HCT116 (cell line): ENCODE measurements around the gene FAHD1. TPM values are rescaled to one million over a fixed set of nuclear protein-coding genes. Genes with fewer than 3 reads are reported as not detected.

Source experiments
- ATAC-seq: fragments of 200-7000 bp; cut with Tn5 transposase; 2 replicates; pipeline ENCODE4 v1.9.1; 2020; ENCODE audit warnings: mild to moderate bottlenecking, moderate library complexity
- BruUV-seq: library from RNA; stranded (reverse); fragments of 400-500 nt; replicated peaks from 2 replicates; lab custom pipeline; 2021; lab: Mats Ljungman, UMichigan
- CTCF ChIA-PET: fragments of 300-600 bp; sonication (Branson Sonifier 250); formaldehyde crosslinking; loops from one replicate; lab custom pipeline; 2021; ENCODE audit warnings: antibody characterized with exemption; lab: Charles Lee
- POLR2A ChIA-PET: fragments of 300-600, 350-600 bp; sonication (Branson Sonifier 250); formaldehyde crosslinking; loops from one replicate; lab custom pipeline; 2021; ENCODE audit warnings: antibody characterized with exemption; lab: Charles Lee
- RAD21 ChIA-PET, 2 experiments: fragments of 300-600 bp; sonication (Branson Sonifier 250); formaldehyde crosslinking; loops; one replicate each; lab custom pipeline; 2023; ENCODE audit warnings: low total read pairs in 2 of 2; ENCODE audit not compliant: uncharacterized antibody in 2 of 2, unreplicated experiment in 2 of 2, low non-redundant PET in 1 of 2; lab: Charles Lee
- DNase-seq: peaks from one replicate; pipeline ENCODE4 v3.0.0-alpha.2; 2010; ENCODE audit warnings: low read depth, low spot score
- H2AFZ ChIP-seq: fragments of 200-600 bp; shearing (Covaris generic), sonication (generic); 2 replicates; pipeline ENCODE4 v1.6.1; 2017; ENCODE audit warnings: low read depth, mixed run types, mixed read lengths, antibody characterized with exemption, low read length; ENCODE audit not compliant: poor library complexity, severe bottlenecking
- H3K27ac ChIP-seq: 2 replicates; pipeline ENCODE4 v1.5.1; 2012; ENCODE audit warnings: low read depth, low read length
- H3K27me3 ChIP-seq: fragments of 200-600 bp; sonication (generic); 2 replicates; pipeline ENCODE4 v1.6.1; 2016; ENCODE audit warnings: mixed run types, low read length, mixed read lengths; ENCODE audit not compliant: insufficient read depth
- H3K36me3 ChIP-seq, 2 experiments: fragments of 200-500 bp in 1 of 2; fragments of 200-600 bp in 1 of 2; sonication (Bioruptor generic) in 1 of 2; sonication (generic) in 1 of 2; 2 replicates each; pipeline versions ENCODE4 v1.5.1 to v1.6.1; 2014 to 2016; ENCODE audit warnings: low read length in 2 of 2, inconsistent platforms in 1 of 2, mixed read lengths in 1 of 2, mixed run types in 1 of 2; ENCODE audit not compliant: insufficient read depth in 2 of 2, control insufficient read depth in 1 of 2
- H3K4me1 ChIP-seq, 2 experiments: fragments of 200-600 bp in 1 of 2; sonication (generic) in 1 of 2; 2 replicates each; pipeline versions ENCODE4 v1.5.1 to v1.6.1; 2012 to 2017; ENCODE audit warnings: low read length in 2 of 2, inconsistent platforms in 1 of 2, mild to moderate bottlenecking in 1 of 2, mixed read lengths in 1 of 2, mixed run types in 1 of 2, moderate library complexity in 1 of 2; ENCODE audit not compliant: insufficient read depth in 2 of 2, control insufficient read depth in 1 of 2
- H3K4me2 ChIP-seq: fragments of 200-600 bp; sonication (generic); 2 replicates; pipeline ENCODE4 v1.6.1; 2017; ENCODE audit warnings: mixed run types, low read length, mixed read lengths
- H3K4me3 ChIP-seq, 2 experiments: fragments of 200-600 bp in 1 of 2; sonication (generic) in 1 of 2; replicated peaks in 1 of 2; 2 replicates each; pipeline ENCODE4 v1.5.1; 2011 to 2016; ENCODE audit warnings: low read length in 2 of 2, control low read depth in 1 of 2, low read depth in 1 of 2, mild to moderate bottlenecking in 1 of 2, mixed read lengths in 1 of 2, mixed run types in 1 of 2
- H3K79me2 ChIP-seq: fragments of 200-600 bp; sonication (generic); 2 replicates; pipeline ENCODE4 v1.6.1; 2017; ENCODE audit warnings: mild to moderate bottlenecking, mixed run types, low read length, moderate library complexity, mixed read lengths; ENCODE audit not compliant: insufficient read depth
- H3K9ac ChIP-seq: fragments of 200-600 bp; sonication (generic); 2 replicates; pipeline ENCODE4 v1.6.1; 2016; ENCODE audit warnings: low read length, mixed read lengths
- H3K9me2 ChIP-seq: fragments of 200-600 bp; sonication (generic), shearing (Covaris generic); 2 replicates; pipeline ENCODE4 v1.6.1; 2017; ENCODE audit warnings: mixed run types, mild to moderate bottlenecking, moderate library complexity; ENCODE audit not compliant: insufficient read depth
- H3K9me3 ChIP-seq, 2 experiments: fragments of 200-500 bp in 1 of 2; fragments of 200-600 bp in 1 of 2; sonication (Bioruptor generic) in 1 of 2; sonication (generic) in 1 of 2; 2 replicates each; pipeline ENCODE4 v1.6.1; 2014 to 2017; ENCODE audit warnings: low read length in 2 of 2, mixed read lengths in 2 of 2, inconsistent platforms in 1 of 2, low read depth in 1 of 2, mild to moderate bottlenecking in 1 of 2, mixed run types in 1 of 2, moderate library complexity in 1 of 2; ENCODE audit not compliant: control insufficient read depth in 1 of 2, insufficient read depth in 1 of 2
- H4K20me1 ChIP-seq: fragments of 200-600 bp; sonication (generic), shearing (Covaris generic); 2 replicates; pipeline ENCODE4 v1.6.1; 2017; ENCODE audit warnings: mixed run types, mild to moderate bottlenecking, moderate library complexity; ENCODE audit not compliant: insufficient read depth
- ATF3 ChIP-seq: IDR thresholded peaks from 2 replicates; pipeline ENCODE4 v1.6.1; 2012
- CBX3 ChIP-seq: IDR thresholded peaks from 2 replicates; pipeline ENCODE4 v1.6.1; 2012; ENCODE audit warnings: low read depth
- CEBPB ChIP-seq: IDR thresholded peaks from 2 replicates; pipeline ENCODE4 v1.6.1; 2012; ENCODE audit warnings: low read depth
- CTCF ChIP-seq, 3 experiments: fragments of 200-600 bp in 1 of 3; sonication (generic) in 1 of 3; IDR thresholded peaks in 2 of 3; conservative IDR thresholded peaks in 1 of 3; 2 replicates each; pipeline ENCODE4 v1.5.1; 2012 to 2017; ENCODE audit warnings: low read depth in 2 of 3, low read length in 2 of 3, antibody characterized with exemption in 1 of 3, borderline replicate concordance in 1 of 3, control low read depth in 1 of 3, mild to moderate bottlenecking in 1 of 3, mixed read lengths in 1 of 3, mixed run types in 1 of 3, moderate library complexity in 1 of 3; ENCODE audit not compliant: insufficient read depth in 1 of 3
- EGR1 ChIP-seq: IDR thresholded peaks from 2 replicates; pipeline ENCODE4 v1.6.1; 2012; ENCODE audit warnings: low read depth
- ELF1 ChIP-seq: IDR thresholded peaks from 2 replicates; pipeline ENCODE4 v1.6.1; 2012; ENCODE audit warnings: low read depth, borderline replicate concordance
- EZH2 ChIP-seq: fragments of 200-600 bp; sonication (generic); IDR thresholded peaks from 2 replicates; pipeline ENCODE4 v1.6.1; 2017; ENCODE audit warnings: antibody characterized with exemption, mixed run types
- EZH2phosphoT487 ChIP-seq: fragments of 200-600 bp; IDR thresholded peaks from 2 replicates; pipeline ENCODE4 v1.6.1; 2018; ENCODE audit warnings: antibody characterized with exemption, borderline replicate concordance
- POLR2A ChIP-seq: IDR thresholded peaks from 2 replicates; pipeline ENCODE4 v1.7.0; 2011; ENCODE audit warnings: borderline replicate concordance; ENCODE audit not compliant: insufficient read depth, insufficient read length; ENCODE audit errors: extremely low read depth
- POLR2AphosphoS5 ChIP-seq: IDR thresholded peaks from 2 replicates; pipeline ENCODE4 v1.6.1; 2011; ENCODE audit warnings: mild to moderate bottlenecking, low read depth, low read length, moderate library complexity
- RAD21 ChIP-seq: IDR thresholded peaks from 2 replicates; pipeline ENCODE4 v1.6.1; 2012; ENCODE audit warnings: low read depth, mild to moderate bottlenecking
- REST ChIP-seq: IDR thresholded peaks from 2 replicates; pipeline ENCODE4 v1.6.1; 2012; ENCODE audit warnings: low read depth
- SP1 ChIP-seq: IDR thresholded peaks from 2 replicates; pipeline ENCODE4 v1.6.1; 2012; ENCODE audit warnings: low read depth
- TCF7L2 ChIP-seq: IDR thresholded peaks from 2 replicates; pipeline ENCODE4 v1.7.0; 2011; ENCODE audit warnings: borderline replicate concordance, inconsistent platforms; ENCODE audit not compliant: insufficient read depth, insufficient read length; ENCODE audit errors: extremely low read depth
- YY1 ChIP-seq: IDR thresholded peaks from 2 replicates; pipeline ENCODE4 v1.6.1; 2011; ENCODE audit warnings: low read length, low read depth, moderate library complexity, mild to moderate bottlenecking; ENCODE audit not compliant: insufficient replicate concordance; ENCODE audit errors: extremely low read depth
- ZFX ChIP-seq: fragments of 450-650 bp; IDR thresholded peaks from 2 replicates; pipeline ENCODE4 v1.6.1; 2017
- ZNF274 ChIP-seq: fragments of 200-500 bp; sonication (Bioruptor generic); IDR thresholded peaks from 2 replicates; pipeline ENCODE4 v1.6.1; 2014; ENCODE audit warnings: mild to moderate bottlenecking, low read depth, low read length, inconsistent platforms
- intact Hi-C: fragments of 100-400 bp; cut with micrococcal nuclease; formaldehyde crosslinking; loops from 2 replicates; pipeline ENCODE4 v1.10.0; 2022
- total RNA-seq: library from RNA; stranded (reverse); gene quantifications from one replicate; pipeline ENCODE4 v1.2.1, GENCODE V29; 2021; ENCODE audit not compliant: unreplicated experiment

FAHD1 gene
- total RNA-seq, 1 experiment from 2014 or later = 25.8 TPM

- Histone ChIP-seq H3K4me1 (peaks cover 0 to 6% of the 10 kb centered on the region in 2 experiments; a peak in 2 of 4 replicates), H3K4me3 (no peak overlapping the region), H3K9ac (no peak overlapping the region), H3K9me3 (no peaks in the 10 kb centered on the region), H2AFZ (no peak overlapping the region), H3K27ac (no peak overlapping the region), H3K4me2 (no peak overlapping the region), H3K9me2 (no peaks in the 10 kb centered on the region), H3K79me2 (peaks cover 39% of the 10 kb centered on the region)
- no peak for ATAC-seq
- no peak for DNase-seq
- BruUV-seq = no TSS peak
- intact Hi-C loops = no loop called here
- POLR2A ChIA-PET = no interaction called here
- TF ChIP-seq RAD21 (no peak), YY1 (no peak), CEBPB (no peak), EZH2 (no peak), SP1 (no peak), EGR1 (no peak), REST (no peak), TCF7L2 (no peak), EZH2phosphoT487 (no peak), ATF3 (no peak), ZFX (no peak), CBX3 (no peak), POLR2AphosphoS5 (no peak), ELF1 (no peak), CTCF (IDR thresholded peaks at IDR 0.05 in 2 of 3, conservative IDR thresholded peaks at IDR 0.05 in 1 of 3; ENCODE audit: borderline replicate concordance in 1 of 3, insufficient read depth in 1 of 3, low read depth in 2 of 3, low read length in 2 of 3) (no peak), ZNF274 (no peak), POLR2A (no peak)
- TF ChIP-seq, all 23 proteins: peak for 0
- CTCF ChIA-PET = no interaction called here
- Histone ChIP-seq H3K27me3 (no peaks in the 10 kb centered on the region), H3K36me3 (peaks cover 0 to 5% of the 10 kb centered on the region in 2 experiments; a peak in 2 of 4 replicates), H4K20me1 (no peaks in the 10 kb centered on the region)
- RAD21 ChIA-PET = no interaction called here
Observed at GRCh38 chr16:1788708-1789100, 38.3 kb upstream of the FAHD1 start.
